ENCODE measurements around the gene TNF.
A peak's percentile ranks its signal among the peaks of the same experiment; 100 is the strongest.
"Not testable (repeated sequence)": the region's sequence is repeated elsewhere in the genome, so short reads cannot be mapped to it uniquely, and the experiment has no call there.

TNF gene

DNA sequence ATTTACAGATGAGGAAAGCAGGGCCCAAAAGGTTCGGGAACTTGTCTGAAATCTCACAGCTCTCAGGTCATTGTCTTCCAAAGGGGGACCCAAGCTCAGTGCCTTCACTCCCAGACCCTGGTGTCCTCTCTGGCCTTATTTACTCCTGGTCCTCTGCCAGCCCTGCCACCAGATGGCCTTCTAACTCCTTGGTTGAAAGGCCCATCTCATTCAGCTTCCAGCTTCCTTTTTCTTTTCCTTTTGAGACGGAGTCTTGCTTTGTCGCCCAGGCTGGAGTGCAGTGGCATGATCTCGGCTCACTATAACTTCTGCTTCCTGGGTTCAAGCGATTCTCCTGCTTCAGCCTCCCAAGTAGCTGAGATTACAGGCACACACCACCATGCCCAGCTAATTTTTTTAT is 24.0 kb upstream of the TNF start:
- H3F3A ChIP-seq (ENCODE audit: low read depth); H3K9ac ChIP-seq (ENCODE audit: low read depth, low read length, poor library complexity, severe bottlenecking); H3K4me3 ChIP-seq (ENCODE audit: low read length, poor library complexity, severe bottlenecking); H3K27me3 ChIP-seq (ENCODE audit: insufficient read depth, low read length, poor library complexity, severe bottlenecking); H3K9me2 ChIP-seq (replicated peaks; ENCODE audit: low read depth, low read length); H4K20me1 ChIP-seq (ENCODE audit: insufficient read depth, low read length, poor library complexity, severe bottlenecking); H3K36me3 ChIP-seq (ENCODE audit: insufficient read depth, low read length); H3K9me3 ChIP-seq (ENCODE audit: insufficient read depth, low read depth, low read length); H2AFZ ChIP-seq (ENCODE audit: low read length): not testable (repeated sequence)
- H3K4me2 ChIP-seq (ENCODE audit: low read depth, low read length, poor library complexity, severe bottlenecking), result peak overlapping the region; percentile 6
- H3K79me2 ChIP-seq (ENCODE audit: insufficient read depth, low read length), result peaks cover 50% of the 10 kb centered on the region
- TF ChIP-seq, protein P1, sequence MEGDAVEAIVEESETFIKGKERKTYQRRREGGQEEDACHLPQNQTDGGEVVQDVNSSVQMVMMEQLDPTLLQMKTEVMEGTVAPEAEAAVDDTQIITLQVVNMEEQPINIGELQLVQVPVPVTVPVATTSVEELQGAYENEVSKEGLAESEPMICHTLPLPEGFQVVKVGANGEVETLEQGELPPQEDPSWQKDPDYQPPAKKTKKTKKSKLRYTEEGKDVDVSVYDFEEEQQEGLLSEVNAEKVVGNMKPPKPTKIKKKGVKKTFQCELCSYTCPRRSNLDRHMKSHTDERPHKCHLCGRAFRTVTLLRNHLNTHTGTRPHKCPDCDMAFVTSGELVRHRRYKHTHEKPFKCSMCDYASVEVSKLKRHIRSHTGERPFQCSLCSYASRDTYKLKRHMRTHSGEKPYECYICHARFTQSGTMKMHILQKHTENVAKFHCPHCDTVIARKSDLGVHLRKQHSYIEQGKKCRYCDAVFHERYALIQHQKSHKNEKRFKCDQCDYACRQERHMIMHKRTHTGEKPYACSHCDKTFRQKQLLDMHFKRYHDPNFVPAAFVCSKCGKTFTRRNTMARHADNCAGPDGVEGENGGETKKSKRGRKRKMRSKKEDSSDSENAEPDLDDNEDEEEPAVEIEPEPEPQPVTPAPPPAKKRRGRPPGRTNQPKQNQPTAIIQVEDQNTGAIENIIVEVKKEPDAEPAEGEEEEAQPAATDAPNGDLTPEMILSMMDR (conservative IDR thresholded peaks at IDR 0.05; ENCODE audit: low read length), result peak; percentile 74
- peaks cover 26% of the 10 kb centered on the region for H3K4me1 ChIP-seq (ENCODE audit: insufficient read depth, low read length, poor library complexity, severe bottlenecking)

DNA sequence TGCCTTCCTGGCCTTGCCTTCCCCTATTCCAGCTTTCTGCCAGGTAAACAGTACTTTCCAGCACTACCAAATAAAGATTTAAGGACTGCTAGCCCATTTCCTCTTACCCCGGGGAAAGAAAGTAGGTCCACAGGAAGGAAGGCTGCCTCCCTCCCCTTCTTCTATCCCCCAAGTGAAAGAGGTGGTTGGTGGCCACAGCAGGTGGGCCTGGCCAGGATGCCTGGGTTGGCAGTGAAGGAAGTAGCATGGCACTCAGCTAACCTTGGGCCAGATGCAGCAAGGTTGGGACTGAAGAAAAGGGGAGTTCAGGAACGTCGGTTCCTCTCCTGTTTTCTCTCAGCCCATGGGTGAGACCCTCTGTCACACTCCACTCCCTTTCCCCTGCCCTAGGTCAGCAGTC is 19.1 kb upstream of the TNF start:
- H3K4me1 ChIP-seq (ENCODE audit: insufficient read depth, low read length, poor library complexity, severe bottlenecking), result peaks cover 54% of the 10 kb centered on the region
- H3K9me3 ChIP-seq (ENCODE audit: insufficient read depth, low read depth, low read length), result no peaks in the 10 kb centered on the region
- H4K20me1 ChIP-seq (ENCODE audit: insufficient read depth, low read length, poor library complexity, severe bottlenecking), result no peaks in the 10 kb centered on the region
- peak overlapping the region; percentile 53 for H3K9ac ChIP-seq (ENCODE audit: low read depth, low read length, poor library complexity, severe bottlenecking)
- H2AFZ ChIP-seq (ENCODE audit: low read length), result no peak overlapping the region
- peak overlapping the region; percentile 80 for H3K4me2 ChIP-seq (ENCODE audit: low read depth, low read length, poor library complexity, severe bottlenecking)
- no peak for TF ChIP-seq EZH2phosphoT487 (IDR thresholded peaks at IDR 0.05; ENCODE audit: borderline replicate concordance)
- TF ChIP-seq, protein P1 (conservative IDR thresholded peaks at IDR 0.05; ENCODE audit: low read length), result no peak
- peaks cover 18% of the 10 kb centered on the region for H3F3A ChIP-seq (ENCODE audit: low read depth)
- H3K4me3 ChIP-seq (ENCODE audit: low read length, poor library complexity, severe bottlenecking), result peak overlapping the region; percentile 51
- no peaks in the 10 kb centered on the region for H3K9me2 ChIP-seq (replicated peaks; ENCODE audit: low read depth, low read length)
- peaks cover 37% of the 10 kb centered on the region; the same call in 1 of the 2 replicates for H3K79me2 ChIP-seq (ENCODE audit: insufficient read depth, low read length)
- H3K27me3 ChIP-seq (ENCODE audit: insufficient read depth, low read length, poor library complexity, severe bottlenecking), result no peaks in the 10 kb centered on the region
- peaks cover 3% of the 10 kb centered on the region; the same call in 1 of the 2 replicates for H3K36me3 ChIP-seq (ENCODE audit: insufficient read depth, low read length)

DNA sequence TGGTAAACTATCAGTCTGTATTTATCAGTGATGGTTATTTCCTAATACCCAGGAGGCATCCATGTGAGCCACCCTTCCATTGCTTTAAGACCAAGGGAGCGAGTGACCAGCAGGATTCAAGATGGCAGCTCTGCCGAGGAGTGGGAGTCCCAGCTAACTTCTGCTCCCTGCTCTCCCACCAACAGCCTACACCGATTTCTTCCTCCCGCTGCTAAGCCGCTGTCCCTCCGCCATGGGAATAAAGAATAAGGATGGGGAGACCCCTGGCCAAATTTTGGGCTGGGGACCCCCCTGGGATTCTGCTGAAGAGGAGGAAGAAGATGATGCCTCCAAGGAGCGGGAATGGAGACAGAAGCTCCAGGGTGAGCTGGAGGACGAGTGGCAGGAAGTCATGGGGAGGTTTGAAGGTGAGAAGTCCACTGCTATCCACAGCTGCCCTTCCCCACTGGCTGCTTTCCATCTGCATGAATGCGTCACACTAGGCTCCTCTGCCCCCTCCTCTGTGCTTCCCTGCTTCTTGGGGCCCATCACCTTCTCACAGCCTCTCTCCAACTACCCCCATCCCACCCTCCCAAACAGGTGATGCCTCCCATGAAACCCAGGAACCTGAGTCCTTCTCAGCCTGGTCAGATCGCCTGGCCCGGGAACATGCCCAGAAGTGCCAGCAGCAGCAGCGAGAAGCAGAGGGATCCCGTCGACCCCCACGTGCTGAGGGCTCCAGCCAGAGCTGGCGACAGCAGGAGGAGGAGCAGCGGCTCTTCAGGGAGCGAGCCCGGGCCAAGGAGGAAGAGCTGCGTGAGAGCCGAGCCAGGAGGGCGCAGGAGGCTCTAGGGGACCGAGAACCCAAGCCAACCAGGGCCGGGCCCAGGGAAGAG is 17.7 kb upstream of the TNF start:
- Histone ChIP-seq H3K4me1 (ENCODE audit: insufficient read depth, low read length, poor library complexity, severe bottlenecking) (peaks cover 68% of the 10 kb centered on the region), H3F3A (ENCODE audit: low read depth) (peaks cover 18% of the 10 kb centered on the region), H3K4me2 (ENCODE audit: low read depth, low read length, poor library complexity, severe bottlenecking) (peak overlapping the region; percentile 78), H4K20me1 (ENCODE audit: insufficient read depth, low read length, poor library complexity, severe bottlenecking) (no peaks in the 10 kb centered on the region), H3K9me3 (ENCODE audit: insufficient read depth, low read depth, low read length) (no peaks in the 10 kb centered on the region), H3K79me2 (ENCODE audit: insufficient read depth, low read length) (peaks cover 29% of the 10 kb centered on the region; the same call in 1 of the 2 replicates), H3K27me3 (ENCODE audit: insufficient read depth, low read length, poor library complexity, severe bottlenecking) (no peaks in the 10 kb centered on the region), H3K36me3 (ENCODE audit: insufficient read depth, low read length) (peaks cover 3% of the 10 kb centered on the region; the same call in 1 of the 2 replicates), H3K9me2 (replicated peaks; ENCODE audit: low read depth, low read length) (no peaks in the 10 kb centered on the region), H3K4me3 (ENCODE audit: low read length, poor library complexity, severe bottlenecking) (no peak overlapping the region), H2AFZ (ENCODE audit: low read length) (no peak overlapping the region), H3K9ac (ENCODE audit: low read depth, low read length, poor library complexity, severe bottlenecking) (peak overlapping the region; percentile 69)
- TF ChIP-seq, protein P1 (conservative IDR thresholded peaks at IDR 0.05; ENCODE audit: low read length), result no peak
- no peak for TF ChIP-seq EZH2phosphoT487 (IDR thresholded peaks at IDR 0.05; ENCODE audit: borderline replicate concordance)

All from Loucy (cell line).